ENCODE results near the gene ZC3H7B.

Gene ZC3H7B

GRCh38 chr22:41315586-41315985, 14.3 kb downstream of the ZC3H7B start:
- Histone ChIP-seq H3K9me3 (ENCODE audit: low read length) (no peaks in the 10 kb centered on the region), H3K4me3 (ENCODE audit: low read length) (no peak overlapping the region), H3K27me3 (ENCODE audit: insufficient read depth, low read length) (no peaks in the 10 kb centered on the region), H2AFZ (ENCODE audit: low read depth, low read length) (no peak overlapping the region), H3K36me3 (ENCODE audit: insufficient read depth, low read length) (peaks cover 6% of the 10 kb centered on the region), H3K4me1 (ENCODE audit: insufficient read depth, low read length) (no peaks in the 10 kb centered on the region)

DNA sequence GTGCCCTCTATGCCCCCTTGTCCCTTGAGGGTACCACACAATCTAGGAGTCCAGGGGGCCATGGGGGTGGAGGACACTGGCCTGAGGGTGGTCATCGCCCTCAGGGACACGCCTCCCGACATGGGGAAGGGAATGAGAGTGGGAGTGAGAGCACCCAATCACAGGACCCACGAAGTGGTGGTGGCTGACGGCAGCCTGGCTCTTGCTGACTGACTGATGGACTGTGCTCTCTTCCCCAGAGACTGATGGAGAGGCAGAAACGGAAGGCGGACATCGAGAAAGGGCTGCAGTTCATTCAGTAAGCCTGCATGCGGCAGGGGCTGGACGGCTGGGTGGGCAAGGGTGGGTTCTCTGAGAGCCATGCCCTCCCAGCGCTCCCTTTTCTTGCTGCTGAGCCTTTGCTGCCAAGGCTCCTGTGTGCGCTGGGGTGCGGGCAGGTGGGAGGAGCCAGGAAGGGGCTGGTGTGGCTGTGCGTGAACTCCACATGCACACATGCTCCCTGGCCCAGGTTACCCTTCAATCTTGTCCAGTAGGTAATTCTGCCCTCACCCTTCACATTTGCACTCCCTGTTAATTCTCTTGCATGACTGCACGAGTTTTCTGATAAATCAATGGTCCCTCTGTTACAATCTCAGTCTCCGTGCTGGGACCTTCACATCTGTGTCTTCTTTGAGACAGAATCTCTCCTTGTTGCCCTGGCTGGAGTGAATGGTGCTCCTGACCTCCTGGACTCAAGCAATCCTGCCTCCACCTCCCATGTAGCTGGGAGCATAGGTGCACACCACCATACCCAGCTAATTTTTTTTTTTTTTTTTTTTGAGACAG, 19.3 kb downstream of the ZC3H7B start:
- Histone ChIP-seq H3K4me3 (ENCODE audit: low read length) (no peak overlapping the region), H3K27me3 (ENCODE audit: insufficient read depth, low read length) (no peaks in the 10 kb centered on the region), H3K36me3 (ENCODE audit: insufficient read depth, low read length) (peaks cover 36% of the 10 kb centered on the region), H3K4me1 (ENCODE audit: insufficient read depth, low read length) (no peaks in the 10 kb centered on the region), H2AFZ (ENCODE audit: low read depth, low read length) (no peak overlapping the region), H3K9me3 (ENCODE audit: low read length) (no peaks in the 10 kb centered on the region)

DNA sequence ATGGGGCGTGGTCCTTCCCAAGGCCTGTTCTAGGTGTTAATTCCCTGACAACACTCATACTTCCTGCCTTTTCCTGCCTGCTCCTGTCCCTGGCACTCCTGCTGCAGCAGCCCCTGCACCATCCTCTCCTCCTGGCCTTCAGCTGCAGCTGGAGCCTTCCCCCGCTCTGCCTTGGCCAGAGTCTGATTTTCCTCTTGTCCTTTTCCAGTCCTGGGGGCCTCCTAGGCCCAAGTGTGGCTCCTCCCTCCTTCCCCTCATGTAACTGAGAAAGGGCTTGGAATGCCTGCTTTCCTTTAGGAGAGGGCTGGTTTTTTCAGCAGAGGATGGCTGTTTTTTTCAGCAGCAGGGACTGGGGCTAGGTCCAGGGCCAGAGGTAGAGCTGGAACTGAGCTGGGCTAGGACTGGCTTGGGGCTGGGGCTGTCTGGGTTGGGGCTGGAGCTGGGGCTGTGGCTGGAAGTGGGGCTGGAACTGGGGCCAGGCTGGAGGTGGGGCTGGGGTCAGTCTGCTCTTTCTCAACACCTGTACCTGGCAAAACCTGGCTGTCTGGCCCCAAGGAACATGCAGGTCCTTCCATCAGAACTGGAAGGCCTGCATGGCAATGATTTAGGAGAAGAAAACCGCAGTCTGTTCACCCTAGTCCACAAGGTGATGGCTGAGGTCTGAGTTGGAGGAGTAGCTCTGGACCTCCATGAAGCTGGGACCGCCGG, 23.6 kb downstream of the ZC3H7B start:
- H2AFZ ChIP-seq (ENCODE audit: low read depth, low read length): no peak overlapping the region
- H3K36me3 ChIP-seq (ENCODE audit: insufficient read depth, low read length): peaks cover 71% of the 10 kb centered on the region
- H3K9me3 ChIP-seq (ENCODE audit: low read length): no peaks in the 10 kb centered on the region
- H3K4me1 ChIP-seq (ENCODE audit: insufficient read depth, low read length): no peaks in the 10 kb centered on the region
- no peaks in the 10 kb centered on the region for H3K27me3 ChIP-seq (ENCODE audit: insufficient read depth, low read length)
- no peak overlapping the region for H3K4me3 ChIP-seq (ENCODE audit: low read length)

DNA sequence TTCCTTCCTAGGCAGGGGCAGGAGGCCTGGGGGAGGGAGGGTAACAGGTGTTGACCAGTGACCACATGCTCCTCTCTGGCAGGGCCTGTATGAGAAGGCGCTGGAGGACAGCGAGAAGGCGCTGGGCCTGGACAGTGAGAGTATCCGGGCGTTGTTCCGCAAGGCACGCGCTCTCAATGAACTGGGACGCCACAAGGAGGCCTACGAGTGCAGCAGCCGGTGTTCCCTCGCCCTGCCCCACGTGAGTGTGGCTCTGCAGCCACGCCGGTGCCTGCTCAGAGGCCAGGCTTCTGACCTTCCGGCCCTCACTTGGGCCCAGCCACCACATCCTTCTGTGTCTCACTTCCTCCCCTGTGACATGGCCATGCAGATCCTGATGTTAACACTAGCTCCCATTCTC, 25.8 kb downstream of the ZC3H7B start:
- H3K36me3 ChIP-seq (ENCODE audit: insufficient read depth, low read length): peaks cover 72% of the 10 kb centered on the region
- no peak overlapping the region for H3K4me3 ChIP-seq (ENCODE audit: low read length)
- no peaks in the 10 kb centered on the region for H3K9me3 ChIP-seq (ENCODE audit: low read length)
- H3K4me1 ChIP-seq (ENCODE audit: insufficient read depth, low read length): no peaks in the 10 kb centered on the region
- no peaks in the 10 kb centered on the region for H3K27me3 ChIP-seq (ENCODE audit: insufficient read depth, low read length)
- H2AFZ ChIP-seq (ENCODE audit: low read depth, low read length): no peak overlapping the region

- no peaks in the 10 kb centered on the region for H3K27me3 ChIP-seq (ENCODE audit: insufficient read depth, low read length)
- H2AFZ ChIP-seq (ENCODE audit: low read depth, low read length): no peak overlapping the region
- H3K36me3 ChIP-seq (ENCODE audit: insufficient read depth, low read length): peaks cover 72% of the 10 kb centered on the region
- no peaks in the 10 kb centered on the region for H3K4me1 ChIP-seq (ENCODE audit: insufficient read depth, low read length)
- no peak overlapping the region for H3K4me3 ChIP-seq (ENCODE audit: low read length)
- no peaks in the 10 kb centered on the region for H3K9me3 ChIP-seq (ENCODE audit: low read length)
These were observed 28.8 kb downstream of the ZC3H7B start for GRCh38 chr22:41330169-41330568.

GRCh38 chr22:41332217-41332939, 31.1 kb downstream of the ZC3H7B start:
- H3K4me1 ChIP-seq (ENCODE audit: insufficient read depth, low read length): no peaks in the 10 kb centered on the region
- H3K36me3 ChIP-seq (ENCODE audit: insufficient read depth, low read length): peaks cover 59% of the 10 kb centered on the region
- H2AFZ ChIP-seq (ENCODE audit: low read depth, low read length): no peak overlapping the region
- no peaks in the 10 kb centered on the region for H3K9me3 ChIP-seq (ENCODE audit: low read length)
- H3K4me3 ChIP-seq (ENCODE audit: low read length): no peak overlapping the region
- no peaks in the 10 kb centered on the region for H3K27me3 ChIP-seq (ENCODE audit: insufficient read depth, low read length)

DNA sequence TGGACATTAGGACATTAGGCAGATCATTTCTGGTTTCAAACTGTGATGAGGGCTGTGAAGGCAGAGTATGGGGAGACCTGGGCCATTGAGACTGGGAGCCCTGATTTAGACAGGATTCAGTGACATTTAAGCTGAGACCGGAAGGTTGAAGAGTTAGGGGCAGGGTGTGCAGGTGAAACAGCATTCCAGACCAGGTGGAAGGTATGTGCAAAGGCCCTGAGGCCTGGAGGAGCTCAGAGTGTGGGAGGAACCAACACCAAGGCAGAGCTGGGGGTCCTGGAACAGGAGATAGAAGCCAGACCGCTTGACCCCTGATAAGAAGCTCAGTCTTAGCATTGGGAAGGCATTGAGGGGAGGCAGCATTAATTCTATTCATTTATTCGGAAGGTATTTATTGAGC, 32.5 kb downstream of the ZC3H7B start:
- no peaks in the 10 kb centered on the region for H3K4me1 ChIP-seq (ENCODE audit: insufficient read depth, low read length)
- peaks cover 50% of the 10 kb centered on the region for H3K36me3 ChIP-seq (ENCODE audit: insufficient read depth, low read length)
- no peaks in the 10 kb centered on the region for H3K27me3 ChIP-seq (ENCODE audit: insufficient read depth, low read length)
- no peak overlapping the region for H2AFZ ChIP-seq (ENCODE audit: low read depth, low read length)
- H3K9me3 ChIP-seq (ENCODE audit: low read length): no peaks in the 10 kb centered on the region
- no peak overlapping the region for H3K4me3 ChIP-seq (ENCODE audit: low read length)

DNA sequence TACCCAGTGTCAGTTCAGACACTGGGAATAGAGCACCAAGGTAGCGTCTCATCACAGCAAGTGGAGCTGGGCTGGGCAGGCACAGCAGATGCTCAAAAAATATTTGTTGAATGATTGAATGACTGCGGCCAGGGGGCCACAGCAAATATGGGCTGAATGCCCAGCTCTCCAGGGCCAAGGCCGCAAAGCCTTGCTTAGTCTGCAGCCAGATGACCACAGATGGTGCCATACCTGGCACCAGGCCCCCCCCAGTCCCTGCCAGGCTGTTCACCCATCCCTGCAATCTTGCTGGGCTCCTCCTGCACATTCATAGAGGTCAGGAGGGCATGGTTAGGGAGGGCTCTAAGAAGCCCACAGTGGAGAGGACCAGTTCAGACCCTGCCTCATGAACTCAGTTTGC, 32.9 kb downstream of the ZC3H7B start:
- Histone ChIP-seq H3K4me3 (ENCODE audit: low read length) (no peak overlapping the region), H3K27me3 (ENCODE audit: insufficient read depth, low read length) (no peaks in the 10 kb centered on the region), H3K36me3 (ENCODE audit: insufficient read depth, low read length) (peaks cover 54% of the 10 kb centered on the region), H3K4me1 (ENCODE audit: insufficient read depth, low read length) (no peaks in the 10 kb centered on the region), H3K9me3 (ENCODE audit: low read length) (no peaks in the 10 kb centered on the region), H2AFZ (ENCODE audit: low read depth, low read length) (no peak overlapping the region)

- Histone ChIP-seq H3K36me3 (ENCODE audit: insufficient read depth, low read length) (peaks cover 53% of the 10 kb centered on the region), H2AFZ (ENCODE audit: low read depth, low read length) (no peak overlapping the region), H3K4me1 (ENCODE audit: insufficient read depth, low read length) (no peaks in the 10 kb centered on the region), H3K4me3 (ENCODE audit: low read length) (no peak overlapping the region), H3K9me3 (ENCODE audit: low read length) (no peaks in the 10 kb centered on the region), H3K27me3 (ENCODE audit: insufficient read depth, low read length) (no peaks in the 10 kb centered on the region)
These were observed 33.8 kb downstream of the ZC3H7B start for GRCh38 chr22:41334951-41335635.

GRCh38 chr22:41338614-41339212, 37.4 kb downstream of the ZC3H7B start:
- H3K4me3 ChIP-seq (ENCODE audit: low read length): no peak overlapping the region
- no peaks in the 10 kb centered on the region for H3K27me3 ChIP-seq (ENCODE audit: insufficient read depth, low read length)
- H3K4me1 ChIP-seq (ENCODE audit: insufficient read depth, low read length): no peaks in the 10 kb centered on the region
- no peaks in the 10 kb centered on the region for H3K9me3 ChIP-seq (ENCODE audit: low read length)
- peaks cover 56% of the 10 kb centered on the region for H3K36me3 ChIP-seq (ENCODE audit: insufficient read depth, low read length)
- H2AFZ ChIP-seq (ENCODE audit: low read depth, low read length): no peak overlapping the region

DNA sequence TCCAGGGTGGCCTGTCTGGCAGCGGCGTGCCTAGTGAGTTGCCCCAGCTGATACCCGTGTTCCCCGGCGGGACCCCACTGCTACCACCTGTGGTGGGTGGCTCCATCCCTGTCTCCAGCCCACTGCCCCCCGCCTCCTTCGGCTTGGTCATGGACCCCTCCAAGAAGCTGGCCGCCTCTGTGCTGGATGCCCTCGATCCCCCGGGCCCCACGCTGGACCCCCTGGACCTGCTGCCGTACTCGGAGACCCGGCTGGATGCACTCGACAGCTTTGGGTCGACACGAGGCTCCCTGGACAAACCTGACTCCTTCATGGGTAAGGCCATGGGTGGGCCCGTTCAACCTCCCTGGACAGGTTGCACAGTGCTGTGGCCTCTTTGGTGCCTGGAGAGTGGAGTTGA, 38.5 kb downstream of the ZC3H7B start:
- no peaks in the 10 kb centered on the region for H3K27me3 ChIP-seq (ENCODE audit: insufficient read depth, low read length)
- no peak overlapping the region for H3K4me3 ChIP-seq (ENCODE audit: low read length)
- peaks cover 58% of the 10 kb centered on the region for H3K36me3 ChIP-seq (ENCODE audit: insufficient read depth, low read length)
- no peak overlapping the region for H2AFZ ChIP-seq (ENCODE audit: low read depth, low read length)
- H3K9me3 ChIP-seq (ENCODE audit: low read length): no peaks in the 10 kb centered on the region
- H3K4me1 ChIP-seq (ENCODE audit: insufficient read depth, low read length): no peaks in the 10 kb centered on the region

GRCh38 chr22:41340357-41340756, 39.0 kb downstream of the ZC3H7B start:
- no peaks in the 10 kb centered on the region for H3K4me1 ChIP-seq (ENCODE audit: insufficient read depth, low read length)
- H3K4me3 ChIP-seq (ENCODE audit: low read length): no peak overlapping the region
- no peaks in the 10 kb centered on the region for H3K27me3 ChIP-seq (ENCODE audit: insufficient read depth, low read length)
- no peak overlapping the region for H2AFZ ChIP-seq (ENCODE audit: low read depth, low read length)
- no peaks in the 10 kb centered on the region for H3K9me3 ChIP-seq (ENCODE audit: low read length)
- peaks cover 58% of the 10 kb centered on the region for H3K36me3 ChIP-seq (ENCODE audit: insufficient read depth, low read length)
